HG03045 (cell line): Measurements from ENCODE around the gene CCDC73.
"Not testable (repeated sequence)": the region's sequence is repeated elsewhere in the genome, so short reads cannot be mapped to it uniquely, and the experiment has no call there.

Experiments used
- ATAC-seq: cut with Tn5 transposase; IDR thresholded peaks from one replicate; pipeline ENCODE4 v1.9.1; 2021; ENCODE audit warnings: mild to moderate bottlenecking, moderate library complexity; ENCODE audit not compliant: unreplicated experiment

The CCDC73 gene

DNA sequence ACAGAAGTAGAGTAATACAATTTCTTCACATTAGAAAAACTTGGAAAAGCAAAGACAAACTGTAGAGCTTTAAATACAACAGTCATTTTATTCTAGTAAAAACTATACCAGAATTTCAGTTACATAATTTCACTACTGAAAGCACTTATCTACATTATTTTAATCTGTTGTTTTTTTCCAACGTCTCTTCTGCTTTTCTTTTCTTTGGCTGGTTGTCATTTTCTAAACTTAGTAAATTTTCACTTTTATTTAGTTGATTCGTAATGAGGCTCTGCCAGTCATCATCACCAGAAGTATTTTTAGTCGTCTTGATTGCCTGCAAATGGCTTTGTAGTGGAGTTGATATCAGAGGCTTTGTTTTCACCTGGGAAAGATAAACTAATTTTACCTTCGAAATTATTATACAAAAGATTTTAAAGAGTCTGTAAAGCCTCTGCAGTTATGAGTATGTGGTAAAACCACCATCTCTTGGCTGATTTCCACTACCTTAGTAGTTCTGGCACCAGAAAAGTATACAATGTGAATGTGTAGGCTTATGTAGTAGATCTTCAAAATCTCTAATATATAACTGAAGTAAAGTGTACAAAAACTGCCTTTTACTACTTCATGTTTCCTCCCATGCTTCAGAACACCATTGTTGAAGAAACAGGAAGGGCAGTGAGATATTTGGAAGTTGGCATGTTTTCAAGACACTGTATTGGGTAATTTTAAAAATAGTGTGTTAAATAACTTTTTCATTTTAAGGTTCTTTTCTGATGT lies 191.6 kb downstream of the CCDC73 start:
- ATAC-seq, result no peak

DNA sequence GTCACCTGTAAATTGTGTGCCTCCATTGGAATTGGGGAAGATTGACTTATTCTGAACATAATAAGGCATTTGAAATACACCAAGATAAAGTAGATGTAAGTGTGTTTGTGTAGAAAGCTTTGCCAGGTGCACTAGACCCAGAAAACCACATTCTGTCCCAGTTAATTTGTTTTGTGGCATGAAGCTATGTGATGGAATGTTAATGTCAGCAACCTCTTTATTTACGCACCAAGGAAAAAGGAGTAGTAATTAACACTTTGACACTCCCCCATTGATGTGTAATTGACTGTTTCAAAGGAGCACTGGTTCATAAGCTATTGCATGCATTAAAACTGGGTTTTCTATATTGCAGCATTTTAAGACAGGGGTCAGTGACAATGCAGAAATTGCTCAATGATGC lies 196.5 kb downstream of the CCDC73 start:
- ATAC-seq, result no peak

DNA sequence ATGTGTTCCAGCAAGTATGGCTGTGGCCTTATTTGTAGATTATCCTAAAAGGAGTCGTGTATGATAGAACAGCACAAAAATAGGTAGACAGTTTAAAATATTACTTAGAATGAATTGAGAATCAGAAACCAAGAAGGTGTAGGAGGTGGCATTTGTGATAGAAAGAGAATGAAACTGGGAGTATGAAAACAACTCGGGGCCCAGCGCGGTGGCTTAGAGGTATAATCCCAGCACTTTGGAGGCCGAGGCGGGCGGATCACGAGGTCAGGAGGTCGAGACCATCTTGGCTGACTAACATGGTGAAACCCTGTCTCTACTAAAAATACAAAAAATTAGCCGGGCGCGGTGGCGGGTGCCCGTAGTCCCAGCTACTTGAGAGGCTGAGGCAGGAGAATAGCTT lies 198.3 kb downstream of the CCDC73 start:
- ATAC-seq, result not testable (repeated sequence)

DNA sequence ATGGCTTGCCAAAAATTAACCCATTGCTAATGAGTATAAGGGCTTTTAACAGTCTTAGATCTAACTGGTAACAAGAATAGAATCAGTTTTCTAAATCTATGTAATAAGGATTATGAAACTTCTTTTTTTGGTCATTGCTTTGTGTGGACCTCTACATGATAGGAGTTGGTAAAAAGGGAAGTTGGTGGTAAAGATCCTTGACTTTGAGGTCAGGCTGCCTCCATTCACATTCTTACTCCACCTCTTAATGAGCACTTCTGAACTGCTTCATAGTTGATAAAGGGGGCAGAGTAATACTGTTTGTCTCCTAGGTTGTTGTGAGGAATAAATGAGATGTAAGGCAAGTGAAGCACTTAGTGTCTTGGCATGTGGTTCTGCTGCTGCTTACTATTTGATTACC lies 200.2 kb downstream of the CCDC73 start:
- no peak for ATAC-seq

DNA sequence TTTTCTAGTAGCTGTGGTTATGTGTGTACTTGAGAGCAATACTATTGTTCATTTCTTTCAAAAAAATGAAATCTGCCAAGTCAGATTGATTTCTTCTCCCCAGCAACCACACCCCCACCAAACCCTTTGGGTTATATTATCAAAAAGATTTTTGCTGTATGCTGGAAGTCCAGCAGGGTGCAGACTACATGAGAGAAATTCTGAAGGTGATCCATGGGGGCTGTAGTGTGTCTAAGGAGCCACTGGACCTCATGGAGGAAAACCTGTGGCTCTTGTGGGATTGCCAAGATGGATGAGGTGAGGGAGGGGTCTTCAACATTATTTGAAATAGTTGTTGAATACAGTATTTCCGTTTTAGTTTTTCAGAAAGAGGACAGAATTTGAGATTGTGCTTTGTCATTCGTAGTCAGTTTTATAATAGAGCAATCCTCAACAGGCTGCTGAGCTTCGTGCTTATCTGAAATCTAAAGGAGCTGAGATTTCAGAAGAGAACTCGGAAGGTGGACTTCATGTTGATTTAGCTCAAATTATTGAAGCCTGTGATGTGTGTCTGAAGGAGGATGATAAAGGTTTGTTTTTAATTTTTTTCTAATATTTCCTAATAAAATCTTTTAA lies 207.8 kb downstream of the CCDC73 start:
- ATAC-seq, result no peak

DNA sequence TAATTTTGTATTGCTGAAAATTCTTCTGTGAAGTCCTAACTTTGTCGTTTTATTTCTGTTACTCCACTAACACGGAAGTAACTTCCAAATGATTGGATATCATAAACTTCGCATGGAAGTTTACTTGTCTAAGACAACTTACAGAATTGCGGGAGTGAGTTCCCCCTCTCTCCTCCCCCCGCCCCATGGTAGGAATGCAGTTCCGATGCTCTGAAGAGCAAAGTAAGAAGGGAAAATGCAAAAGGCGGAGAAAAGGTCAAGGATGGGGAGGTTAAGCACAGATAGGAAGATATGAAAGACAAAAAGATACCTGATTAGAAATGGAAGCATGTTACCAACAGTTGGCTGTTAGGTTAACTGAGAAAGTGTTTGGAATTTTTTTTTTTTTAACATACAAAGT lies 209.5 kb downstream of the CCDC73 start:
- ATAC-seq, result no peak

DNA sequence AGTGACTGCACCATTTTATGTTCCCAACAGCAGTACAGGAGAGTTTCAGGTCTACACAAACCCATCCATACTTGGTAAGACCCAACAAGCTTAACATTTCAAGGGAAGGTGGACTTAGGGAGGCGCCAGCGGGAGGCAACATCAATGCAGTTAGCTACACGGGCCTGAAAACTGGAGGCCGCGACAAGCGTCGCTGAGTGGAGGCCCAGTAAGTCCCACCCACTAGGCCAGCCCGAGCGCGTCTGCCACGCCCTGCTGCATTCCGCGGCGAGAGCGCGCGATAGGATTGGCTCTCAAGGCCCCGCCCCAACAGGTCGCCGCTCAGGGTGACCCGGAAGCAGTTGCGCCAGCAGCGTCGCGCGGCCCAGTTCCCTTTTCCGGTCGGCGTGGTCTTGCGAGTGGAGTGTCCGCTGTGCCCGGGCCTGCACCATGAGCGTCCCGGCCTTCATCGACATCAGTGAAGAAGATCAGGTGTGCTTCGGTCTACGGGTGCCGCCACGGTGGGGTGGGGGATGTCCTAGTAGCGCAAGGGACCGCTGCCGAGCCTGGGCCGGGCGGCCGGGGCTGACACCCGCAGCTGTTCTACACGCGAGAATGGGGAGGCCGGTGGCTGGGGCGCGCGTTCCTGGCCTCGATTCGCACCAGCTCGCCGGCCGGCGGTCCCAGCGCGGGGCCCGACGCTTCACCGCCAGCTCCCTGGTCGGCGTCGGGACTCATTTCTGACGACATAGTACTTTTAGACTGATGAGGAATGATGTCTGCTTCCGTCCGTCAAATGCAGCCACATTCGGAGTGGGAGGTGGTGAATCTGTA lies 210.8 kb downstream of the CCDC73 start, which contains the start of gene EIF3M:
Gene EIF3M (plus strand): TSS at position 373 of the 813 bp plus-strand sequence. CDS start 57 bp downstream, at position 430.
- ATAC-seq, result peak; percentile 99

DNA sequence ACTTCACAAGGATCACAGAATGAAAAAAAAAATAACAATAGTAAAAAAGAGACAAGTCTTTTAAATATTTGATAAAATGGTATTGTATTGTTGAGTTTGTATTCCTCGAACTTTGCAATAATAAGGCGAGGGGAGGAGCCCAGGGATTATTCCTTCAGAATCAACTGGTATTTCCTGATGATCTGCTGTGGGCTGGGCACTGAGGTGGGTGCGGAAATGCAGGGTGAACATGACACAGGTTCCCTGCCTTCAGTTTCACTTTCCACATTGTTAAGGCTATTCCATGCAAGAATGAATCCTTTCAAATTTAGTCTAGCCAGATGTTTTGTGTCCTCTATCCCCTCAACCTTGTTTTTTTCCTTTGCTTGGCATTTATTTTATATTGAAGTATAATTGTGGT lies 212.9 kb downstream of the CCDC73 start:
- ATAC-seq, result no peak

DNA sequence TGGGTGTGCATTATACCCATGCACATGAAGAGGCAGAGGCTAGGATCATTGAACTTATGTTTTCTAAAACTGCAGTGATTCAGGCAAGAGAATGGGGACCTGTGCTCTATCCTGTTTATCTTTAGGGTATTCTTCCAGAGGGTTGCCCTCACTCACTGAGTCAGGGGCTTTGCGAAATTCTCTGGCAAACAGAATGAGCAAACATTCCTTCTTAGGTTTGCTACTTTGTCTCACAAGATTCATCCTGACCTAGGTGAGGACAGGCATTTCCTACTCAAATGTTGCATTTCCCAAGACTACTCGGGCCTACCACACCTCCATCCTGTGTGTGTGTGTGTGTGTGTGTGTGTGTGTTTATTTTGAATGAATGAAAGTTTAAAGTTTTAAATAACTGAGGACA lies 213.5 kb downstream of the CCDC73 start:
- no peak for ATAC-seq

DNA sequence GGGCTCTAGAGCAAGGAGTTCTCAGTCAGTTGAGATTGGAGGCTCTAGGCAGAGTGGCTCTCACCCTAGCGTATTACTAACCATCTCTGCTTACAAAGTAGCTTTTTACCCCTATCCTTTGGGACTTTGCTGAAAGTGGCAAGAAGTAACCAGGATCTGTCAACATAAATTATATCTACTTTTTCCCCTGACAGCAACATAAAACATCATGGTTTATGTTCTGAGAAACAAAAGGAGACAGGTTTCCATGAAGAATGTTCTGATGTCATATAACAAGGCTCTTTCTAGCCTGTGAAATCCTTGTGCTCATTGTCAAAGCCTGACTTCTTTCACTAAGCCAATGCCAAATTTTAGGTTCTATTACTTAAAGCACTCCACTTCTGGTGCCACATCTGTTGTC lies 218.0 kb downstream of the CCDC73 start:
- no peak for ATAC-seq

DNA sequence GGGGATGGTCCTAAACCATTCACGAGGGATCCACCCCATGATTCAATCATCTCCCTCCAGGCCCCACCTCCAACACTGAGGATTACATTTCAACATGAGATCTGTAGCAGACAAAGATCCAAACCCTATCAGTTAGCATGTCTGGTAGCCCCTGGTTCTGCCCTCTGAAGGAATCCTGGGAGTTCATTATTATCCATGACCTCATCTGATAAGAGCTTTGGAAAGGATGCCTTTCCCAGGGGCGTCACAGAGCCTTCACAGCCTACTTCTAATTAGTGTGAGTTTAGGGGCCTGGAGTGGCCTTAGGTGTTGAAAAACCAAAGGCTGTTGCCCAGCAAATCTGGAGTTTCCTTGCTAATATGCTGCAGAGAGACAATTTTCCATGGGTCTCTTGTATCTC lies 219.4 kb downstream of the CCDC73 start:
- ATAC-seq, result no peak

DNA sequence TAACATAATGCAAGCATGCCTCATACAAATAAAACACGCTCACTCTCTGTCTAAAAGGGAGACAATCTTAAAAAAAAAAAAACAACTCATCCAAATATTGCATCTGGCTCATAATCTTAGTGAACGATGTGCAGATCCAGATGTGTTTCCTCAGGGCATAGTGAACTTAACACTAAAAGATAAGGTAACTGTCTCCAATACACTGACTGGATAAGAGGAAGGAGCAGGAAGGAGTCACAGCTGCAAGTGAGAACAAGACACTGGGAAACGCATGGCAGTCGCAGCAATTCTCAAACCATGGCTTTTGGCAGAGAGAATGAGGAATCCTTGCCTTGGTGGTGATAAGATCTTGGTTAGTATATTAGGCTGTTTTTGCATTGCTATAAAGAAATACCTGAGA lies 220.0 kb downstream of the CCDC73 start:
- no peak for ATAC-seq

DNA sequence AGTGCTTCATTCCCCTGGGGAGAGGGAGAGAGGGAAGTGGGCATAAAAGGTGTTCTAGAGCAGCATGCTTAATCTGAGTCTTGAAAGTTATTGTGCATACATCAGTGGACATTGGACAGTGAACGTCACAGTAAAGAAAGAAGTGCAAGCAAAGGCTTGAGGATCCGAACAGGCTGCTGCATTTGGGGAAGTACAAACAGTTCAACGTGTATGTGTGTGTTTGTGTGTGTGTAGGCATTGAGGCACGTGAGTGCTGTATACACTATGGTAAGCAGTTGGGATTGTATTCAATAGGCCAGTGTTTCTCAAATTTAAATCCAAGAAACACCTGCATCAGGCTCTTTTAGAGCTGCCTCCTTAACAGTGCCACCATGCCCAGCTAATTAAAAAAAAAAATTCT lies 221.2 kb downstream of the CCDC73 start:
- ATAC-seq, result no peak

DNA sequence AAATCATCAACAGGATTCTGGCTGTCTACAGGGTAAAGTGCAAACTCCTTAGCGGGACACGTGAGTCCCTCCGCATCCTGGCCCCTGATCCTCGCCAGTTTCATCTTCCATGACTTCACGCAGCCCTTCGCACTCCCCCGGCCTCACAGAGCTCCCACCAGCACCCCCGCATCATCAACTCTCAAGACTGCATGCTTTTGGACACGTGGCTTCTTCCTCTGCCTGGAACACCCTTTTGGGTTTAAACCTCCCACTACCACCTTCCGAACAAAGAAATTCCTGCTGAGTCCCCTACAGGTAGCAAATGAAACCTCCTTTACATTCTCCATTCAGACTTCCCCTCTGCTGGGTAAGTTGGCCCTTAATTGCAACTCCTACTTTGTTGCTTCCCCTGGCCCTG lies 223.4 kb downstream of the CCDC73 start:
- ATAC-seq, result no peak

DNA sequence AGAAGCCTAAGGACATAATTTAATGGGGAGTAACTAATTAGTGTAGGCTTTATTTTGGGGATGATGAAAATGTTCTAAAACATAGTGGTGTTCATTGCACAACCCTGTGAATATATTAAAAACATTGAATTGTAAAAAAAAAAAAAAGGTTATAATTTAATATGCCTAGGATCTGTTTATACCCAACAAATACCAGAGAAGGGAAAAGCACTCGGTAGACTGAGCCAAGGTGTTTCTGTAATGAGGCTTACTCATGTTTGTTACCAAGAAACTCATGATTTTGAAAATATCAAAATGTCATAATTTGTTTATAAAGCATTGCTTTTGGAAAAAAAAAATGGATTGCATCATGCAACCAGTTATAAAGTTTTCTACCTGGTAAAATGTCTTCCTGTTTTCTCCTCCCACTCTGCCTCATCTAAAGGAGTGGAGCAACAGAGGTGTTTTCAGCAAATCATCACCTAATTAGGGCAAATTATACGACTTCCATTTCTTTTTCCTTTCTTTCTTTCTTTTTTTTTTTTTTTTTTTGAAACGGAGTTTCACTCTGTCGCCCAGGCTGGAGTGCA lies 225.1 kb downstream of the CCDC73 start:
- ATAC-seq, result no peak

DNA sequence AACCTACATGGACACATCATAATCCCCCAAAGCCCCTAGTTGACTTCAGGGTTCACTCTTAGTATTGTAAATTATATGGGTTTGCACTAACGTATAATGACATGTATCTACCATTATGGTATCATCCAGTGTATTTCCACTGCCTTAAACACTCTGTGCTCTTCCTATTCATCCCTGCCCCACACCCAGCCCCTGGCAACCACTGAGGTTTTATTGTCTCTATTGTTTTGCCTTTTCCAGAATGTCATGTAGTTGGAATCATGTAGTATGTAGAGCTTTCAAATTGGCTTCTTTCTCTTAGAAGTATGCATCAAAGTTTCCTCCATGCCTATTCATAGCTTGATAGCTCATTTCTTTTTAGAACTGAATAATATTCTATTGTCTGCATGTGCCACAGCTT lies 227.3 kb downstream of the CCDC73 start:
- no peak for ATAC-seq

DNA sequence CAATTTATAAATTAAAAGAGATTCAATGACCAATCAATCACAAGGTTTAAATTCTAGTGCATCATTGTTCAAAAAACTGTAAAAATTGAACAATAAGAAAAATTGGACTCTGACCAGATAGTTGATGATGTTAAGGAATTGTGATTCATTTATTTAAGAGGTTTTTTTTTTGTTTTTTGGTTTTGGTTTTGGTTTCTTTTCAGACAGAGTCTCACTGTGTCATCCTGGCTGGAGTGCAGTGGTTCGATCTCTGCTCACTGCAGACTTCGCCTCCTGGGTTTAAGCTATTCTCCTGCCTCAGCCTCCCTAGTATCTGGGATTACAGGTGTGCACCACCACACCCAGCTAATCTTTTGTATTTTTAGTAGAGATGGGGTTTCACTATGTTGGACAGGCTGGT lies 227.9 kb downstream of the CCDC73 start:
- ATAC-seq, result no peak

DNA sequence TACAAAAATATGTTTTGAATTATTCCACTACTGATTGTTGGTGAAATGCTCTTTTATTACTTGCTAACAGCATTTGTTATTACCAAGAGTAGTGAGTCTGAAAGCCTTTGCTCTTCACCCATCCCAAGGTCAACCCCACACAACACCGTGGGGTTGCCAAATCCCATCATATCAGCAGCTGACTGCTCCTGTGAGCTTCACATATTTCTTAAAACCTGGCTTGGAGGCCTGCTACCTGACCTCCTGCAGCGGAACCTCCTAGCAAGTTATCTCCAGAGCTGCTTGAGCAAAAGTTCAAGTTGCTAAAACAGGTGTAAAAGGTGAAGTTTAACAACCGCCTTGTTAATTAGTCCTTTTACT lies 230.9 kb downstream of the CCDC73 start:
- no peak for ATAC-seq

DNA sequence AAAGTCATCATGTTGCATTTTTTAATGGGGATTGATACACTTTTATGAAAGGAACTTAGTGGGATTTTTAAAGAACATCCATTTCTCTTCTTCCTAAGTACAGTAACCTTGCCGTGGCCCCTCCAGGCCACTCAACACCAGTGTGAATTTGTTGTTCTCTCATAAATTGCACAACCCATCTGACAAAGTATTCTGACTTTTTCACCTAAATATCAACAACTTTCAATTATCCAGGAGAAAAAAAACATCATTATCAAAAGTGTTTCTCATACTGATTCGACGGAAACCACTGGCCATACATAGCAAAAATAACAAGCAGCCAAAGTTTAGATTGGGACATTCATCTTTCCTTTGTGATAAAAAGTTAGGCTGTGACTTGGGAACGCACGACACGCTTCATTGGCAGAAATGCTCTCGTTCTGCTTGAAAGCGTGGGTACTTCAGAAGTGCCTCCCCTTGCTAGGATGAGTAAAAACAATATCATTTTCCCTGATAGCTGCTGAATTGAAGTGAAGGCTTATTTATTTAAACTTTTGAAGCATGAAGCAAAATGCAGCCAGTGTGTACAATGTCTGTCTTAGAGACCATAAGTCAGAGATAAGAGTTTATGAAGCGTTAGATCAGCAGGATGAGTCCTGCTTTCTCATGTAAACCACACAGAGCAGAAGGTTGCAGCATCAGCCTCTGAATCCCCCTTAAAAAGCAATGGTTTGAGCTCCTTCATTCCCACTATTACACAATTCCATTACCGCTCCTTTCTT lies 231.4 kb downstream of the CCDC73 start:
- no peak for ATAC-seq

DNA sequence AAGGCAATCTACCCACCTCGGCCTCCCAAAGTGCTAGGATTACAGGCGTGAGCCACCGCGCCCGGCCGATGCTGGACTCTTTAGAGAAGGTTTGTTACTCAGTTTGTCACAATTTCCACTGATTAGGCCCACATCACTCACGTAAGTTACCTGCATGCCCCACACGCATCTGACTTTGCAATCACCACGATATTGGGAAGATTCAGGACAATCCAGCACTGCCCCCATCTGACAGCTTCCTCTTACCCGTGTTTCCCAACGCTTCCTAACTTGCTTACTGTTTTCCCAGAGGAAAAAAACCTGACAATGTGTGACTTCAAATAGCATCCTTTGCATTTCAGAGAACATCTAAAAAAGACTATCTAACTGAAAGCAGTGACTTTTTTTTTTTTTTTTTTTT lies 232.6 kb downstream of the CCDC73 start:
- ATAC-seq, result no peak

DNA sequence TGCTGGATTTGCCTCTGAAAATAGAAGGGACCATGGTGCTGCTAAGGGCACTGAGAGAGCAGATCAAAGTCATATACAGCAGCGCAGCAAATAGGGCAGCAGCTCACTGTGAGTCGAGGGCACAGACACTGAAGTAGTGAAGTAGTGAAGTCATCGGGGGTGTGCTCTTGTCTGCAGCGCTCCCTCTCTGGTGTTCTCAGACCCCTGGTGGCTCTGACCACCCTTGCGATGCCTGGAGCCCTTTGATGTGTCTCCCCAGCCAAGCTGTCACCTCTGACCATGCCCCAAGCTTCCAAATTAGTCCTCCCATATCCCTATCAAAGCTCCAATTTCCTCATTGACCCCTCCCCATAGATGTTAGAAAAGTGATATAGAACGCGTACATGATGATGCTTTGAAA lies 238.6 kb downstream of the CCDC73 start:
- no peak for ATAC-seq
